Body of pancreas (tissue), 4 donors: Measurements from ENCODE around the gene SH3RF2. TPM values are rescaled to one million over a fixed set of nuclear protein-coding genes. Genes with fewer than 3 reads are reported as not detected.
A peak's percentile ranks its signal among the peaks of the same experiment; 100 is the strongest.

ENCODE experiments used
- ATAC-seq: fragments of 150-250 bp; one replicate; pipeline ENCODE4 v1.9.1; 2016
- DNase-seq, 4 donors: peaks; one replicate each; pipeline ENCODE4 v3.0.0-alpha.2; 2019
- H3K27ac ChIP-seq, 4 donors: fragments of 200-600 bp; sonication (generic); 1 replicate in 3 of 4; 2 replicates in 1 of 4; pipeline versions ENCODE4 v1.5.1 to v1.6.1; 2016 to 2019; ENCODE audit warnings: mild to moderate bottlenecking in 1 of 4, mixed read lengths in 1 of 4, moderate library complexity in 1 of 4
- H3K27me3 ChIP-seq, 2 donors: fragments of 200-600 bp; sonication (generic); one replicate each; pipeline ENCODE4 v1.6.0; 2016; ENCODE audit warnings: mild to moderate bottlenecking in 1 of 2
- H3K36me3 ChIP-seq, 2 donors: fragments of 200-600 bp; sonication (generic); replicated peaks in 1 of 2; 2 replicates each; pipeline ENCODE4 v1.5.1; 2016; ENCODE audit warnings: low read depth in 2 of 2; ENCODE audit not compliant: insufficient read depth in 1 of 2
- H3K4me1 ChIP-seq: fragments of 200-600 bp; sonication (generic); one replicate; pipeline ENCODE4 v1.6.0; 2016
- H3K4me3 ChIP-seq, 2 donors: fragments of 200-600 bp; sonication (generic); 1 replicate in 1 of 2; 2 replicates in 1 of 2; pipeline ENCODE4 v1.5.1; 2016 to 2019
- H3K9me3 ChIP-seq, 3 donors: fragments of 200-600 bp; sonication (generic); 1 replicate in 2 of 3; 2 replicates in 1 of 3; pipeline ENCODE4 v1.5.1; 2016
- POLR2A ChIP-seq, 3 donors: fragments of 450-650 bp; IDR thresholded peaks; one replicate each; pipeline ENCODE4 v1.6.1; 2016; ENCODE audit warnings: antibody characterized with exemption in 3 of 3, mild to moderate bottlenecking in 2 of 3
- WGBS, 2 donors: methylation state at CpG; one replicate each; pipeline ENCODE4 v1.1.5; 2017; 5-methylcytosine and 5-hydroxymethylcytosine counted together
- intact Hi-C: fragments of 100-400 bp; cut with DNase I; formaldehyde crosslinking; loops from one replicate; pipeline ENCODE4 v1.15.1; 2023
- total RNA-seq, 2 donors: library from RNA; depleted of rRNA; stranded (reverse); fragments of >200 nt; gene quantifications; one replicate each; pipeline ENCODE4 v1.1.0, GENCODE V29; 2016
- TF ChIP-seq, protein P1 (sequence below), 7 experiments: fragments of 450-650 bp in 4 of 7; fragments of 200-600 bp in 3 of 7; sonication (generic) in 3 of 7; IDR thresholded peaks; one replicate each; pipeline ENCODE4 v1.5.1; 2016 to 2019; ENCODE audit warnings: antibody characterized with exemption in 7 of 7

Gene SH3RF2
- total RNA-seq, 2 donors from 2014 or later = 14.8 to 25.7 TPM

DNA sequence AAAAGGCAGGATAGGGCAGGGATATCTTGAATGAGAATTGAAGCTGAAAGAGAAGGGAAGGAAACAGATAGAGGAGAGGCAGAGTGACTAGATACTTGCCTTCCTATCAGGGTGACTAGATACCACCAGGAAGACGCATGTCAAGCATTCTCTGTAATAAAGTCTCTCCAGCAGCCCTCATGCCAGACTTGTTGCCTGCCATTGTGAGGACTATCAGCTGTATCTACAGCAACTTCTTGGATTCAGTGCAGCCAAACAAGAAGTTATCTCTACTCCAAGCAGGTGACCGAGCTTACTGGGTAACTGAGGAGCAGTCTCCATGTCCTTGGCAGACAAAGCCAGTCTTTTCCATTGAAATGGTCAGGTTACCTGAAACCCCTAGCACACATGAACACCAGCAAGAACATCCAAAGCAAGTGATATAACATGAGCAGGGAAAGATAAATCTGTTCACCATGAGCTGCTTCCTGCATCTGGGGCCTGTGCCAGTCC is 9.3 kb downstream of the SH3RF2 start:
- Histone ChIP-seq H3K4me1 (peaks cover 87% of the 10 kb centered on the region), H3K36me3 (no peaks in the 10 kb centered on the region), H3K27me3 (no peaks in the 10 kb centered on the region), H3K27ac (peak overlapping the region; percentile 10 to 62 (median 32)), H3K4me3 (no peak overlapping the region), H3K9me3 (no peaks in the 10 kb centered on the region)
- DNase-seq (peak in 1 of 4 donors; percentile 27), ATAC-seq (no peak)
- TF ChIP-seq POLR2A (IDR thresholded peaks at IDR 0.05) = no peak
- TF ChIP-seq, protein P1, sequence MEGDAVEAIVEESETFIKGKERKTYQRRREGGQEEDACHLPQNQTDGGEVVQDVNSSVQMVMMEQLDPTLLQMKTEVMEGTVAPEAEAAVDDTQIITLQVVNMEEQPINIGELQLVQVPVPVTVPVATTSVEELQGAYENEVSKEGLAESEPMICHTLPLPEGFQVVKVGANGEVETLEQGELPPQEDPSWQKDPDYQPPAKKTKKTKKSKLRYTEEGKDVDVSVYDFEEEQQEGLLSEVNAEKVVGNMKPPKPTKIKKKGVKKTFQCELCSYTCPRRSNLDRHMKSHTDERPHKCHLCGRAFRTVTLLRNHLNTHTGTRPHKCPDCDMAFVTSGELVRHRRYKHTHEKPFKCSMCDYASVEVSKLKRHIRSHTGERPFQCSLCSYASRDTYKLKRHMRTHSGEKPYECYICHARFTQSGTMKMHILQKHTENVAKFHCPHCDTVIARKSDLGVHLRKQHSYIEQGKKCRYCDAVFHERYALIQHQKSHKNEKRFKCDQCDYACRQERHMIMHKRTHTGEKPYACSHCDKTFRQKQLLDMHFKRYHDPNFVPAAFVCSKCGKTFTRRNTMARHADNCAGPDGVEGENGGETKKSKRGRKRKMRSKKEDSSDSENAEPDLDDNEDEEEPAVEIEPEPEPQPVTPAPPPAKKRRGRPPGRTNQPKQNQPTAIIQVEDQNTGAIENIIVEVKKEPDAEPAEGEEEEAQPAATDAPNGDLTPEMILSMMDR (IDR thresholded peaks at IDR 0.05) = no peak
- intact Hi-C loops = no loop called here
- 57% methylated on average over 2 of the region's 2 CpGs for WGBS, 2 donors

DNA sequence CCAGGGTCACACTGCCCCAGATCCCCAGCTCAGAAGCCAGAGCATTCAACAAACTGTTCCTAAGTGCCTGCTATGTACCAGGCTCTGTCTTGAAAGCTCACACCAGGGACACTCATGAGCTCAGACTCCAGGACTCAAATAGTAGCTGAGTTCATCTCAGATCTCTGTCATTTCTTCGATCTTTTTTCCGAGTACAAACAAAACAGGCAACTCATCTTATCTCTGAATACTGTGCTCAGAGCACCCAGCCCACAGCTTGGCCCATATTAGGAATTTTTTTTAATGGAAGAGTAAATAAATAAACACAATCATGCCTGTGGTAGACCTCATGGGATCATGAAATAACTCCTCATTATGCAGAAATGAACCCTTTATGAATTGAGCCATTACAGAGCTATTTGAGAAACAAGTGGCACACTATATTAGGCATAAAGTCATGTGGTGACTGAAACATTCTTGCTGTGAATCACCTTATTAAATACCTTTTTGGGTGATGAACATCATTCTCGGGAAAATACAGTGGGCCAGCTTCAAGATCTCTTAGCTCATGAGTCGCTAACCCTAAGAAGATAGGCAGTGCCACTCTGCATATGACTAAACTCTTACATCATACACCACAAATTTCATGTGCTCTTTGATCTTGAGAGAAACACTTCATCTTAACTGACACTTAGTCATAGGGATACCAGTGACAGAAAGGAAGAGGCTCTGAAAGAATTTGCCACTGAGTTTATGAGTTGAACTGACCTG is 9.9 kb downstream of the SH3RF2 start:
- peaks cover 82% of the 10 kb centered on the region for H3K4me1 ChIP-seq
- ATAC-seq (no peak), DNase-seq (no peak)
- H3K27me3 ChIP-seq = no peaks in the 10 kb centered on the region
- no peak overlapping the region for H3K4me3 ChIP-seq
- H3K9me3 ChIP-seq = no peaks in the 10 kb centered on the region
- TF ChIP-seq POLR2A (IDR thresholded peaks at IDR 0.05) = no peak
- TF ChIP-seq, protein P1 (IDR thresholded peaks at IDR 0.05) = no peak
- peak overlapping the region; percentile 10 to 62 (median 32) for H3K27ac ChIP-seq
- 53 to 62% methylated on average over 4 of the region's 4 CpGs for WGBS, 2 donors
- intact Hi-C loops = no loop called here
- H3K36me3 ChIP-seq = no peaks in the 10 kb centered on the region

DNA sequence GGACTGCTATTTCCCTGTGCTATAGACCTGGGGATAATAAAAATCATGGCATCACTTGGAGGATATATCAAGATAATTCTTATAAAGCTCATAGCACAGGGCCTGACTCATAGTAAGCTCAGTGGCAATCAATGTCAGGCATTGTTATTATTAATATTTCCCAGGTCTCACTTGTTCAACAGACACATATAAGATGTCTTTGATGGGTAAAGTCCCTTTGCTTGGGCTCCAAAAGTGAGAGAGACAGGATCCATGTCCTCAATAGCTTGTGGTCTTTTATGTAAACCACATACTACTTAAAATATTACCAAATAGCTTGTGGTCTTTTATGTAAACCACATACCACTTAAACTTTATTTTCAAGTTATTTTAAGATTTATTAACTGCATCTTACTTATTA is 11.2 kb downstream of the SH3RF2 start:
- H3K27ac ChIP-seq = no peak overlapping the region
- intact Hi-C loops = no loop called here
- H3K4me1 ChIP-seq = peaks cover 69% of the 10 kb centered on the region
- no peak for TF ChIP-seq POLR2A (IDR thresholded peaks at IDR 0.05)
- TF ChIP-seq, protein P1 (IDR thresholded peaks at IDR 0.05) = no peak
- H3K27me3 ChIP-seq = no peaks in the 10 kb centered on the region
- no peaks in the 10 kb centered on the region for H3K9me3 ChIP-seq
- H3K36me3 ChIP-seq = no peaks in the 10 kb centered on the region
- H3K4me3 ChIP-seq = no peak overlapping the region
- no peak for ATAC-seq
- DNase-seq = no peak

DNA sequence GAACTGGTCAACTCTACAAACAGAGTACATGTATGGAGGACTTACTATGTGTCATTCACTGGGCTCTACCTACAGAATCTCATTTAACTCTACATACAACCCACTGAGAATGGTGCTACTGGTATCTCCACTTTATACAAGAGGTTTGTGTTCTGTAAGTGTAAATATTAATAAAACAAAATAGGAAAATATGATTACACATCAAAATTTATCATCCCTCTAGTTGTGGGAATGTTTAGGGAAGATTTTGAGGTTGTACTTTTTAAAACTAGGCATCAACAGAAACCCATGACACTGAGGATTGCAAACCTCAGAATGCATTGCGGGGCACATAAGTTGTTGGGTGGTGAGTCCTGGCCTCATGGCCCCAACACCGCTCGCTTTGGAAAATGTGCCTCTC is 11.7 kb downstream of the SH3RF2 start:
- no peaks in the 10 kb centered on the region for H3K9me3 ChIP-seq
- intact Hi-C loops = no loop called here
- H3K27ac ChIP-seq = peak overlapping the region in 2 of 4 donors; percentile 59 to 64
- DNase-seq (no peak), ATAC-seq (no peak)
- H3K4me1 ChIP-seq = peaks cover 67% of the 10 kb centered on the region
- 91 to 96% methylated on average over 3 of the region's 3 CpGs for WGBS, 2 donors
- H3K4me3 ChIP-seq = no peak overlapping the region
- no peaks in the 10 kb centered on the region for H3K36me3 ChIP-seq
- H3K27me3 ChIP-seq = no peaks in the 10 kb centered on the region
- no peak for TF ChIP-seq POLR2A (IDR thresholded peaks at IDR 0.05)
- TF ChIP-seq, protein P1 (IDR thresholded peaks at IDR 0.05) = no peak

DNA sequence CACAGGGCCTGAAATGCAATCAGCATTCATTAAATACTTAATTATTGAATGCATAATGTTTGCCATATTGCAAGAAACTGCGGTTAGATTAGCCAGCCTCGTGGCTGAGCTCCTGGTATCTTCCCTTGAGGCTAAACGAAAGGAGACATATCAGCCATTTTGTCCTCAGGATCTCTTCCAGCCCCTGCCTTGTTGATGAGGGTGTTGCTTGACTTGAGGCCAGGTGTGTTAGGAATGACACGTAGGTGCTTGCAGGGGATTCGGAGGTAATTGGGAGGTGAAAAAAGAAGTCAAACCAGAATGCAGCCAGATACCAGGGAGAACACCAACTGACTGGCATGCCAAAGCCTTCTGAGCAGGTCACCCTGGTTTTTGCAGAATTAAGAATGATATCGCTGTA is 12.5 kb downstream of the SH3RF2 start:
- ATAC-seq (peak; percentile 79), DNase-seq (peak; percentile 38 to 50 (median 42))
- no peaks in the 10 kb centered on the region for H3K27me3 ChIP-seq
- H3K27ac ChIP-seq = peak overlapping the region; percentile 52 to 64 (median 62)
- no peaks in the 10 kb centered on the region for H3K9me3 ChIP-seq
- H3K36me3 ChIP-seq = no peaks in the 10 kb centered on the region
- intact Hi-C loops = no loop called here
- peaks cover 64% of the 10 kb centered on the region for H3K4me1 ChIP-seq
- 36 to 37% methylated on average over 6 of the region's 6 CpGs for WGBS, 2 donors
- H3K4me3 ChIP-seq = no peak overlapping the region
- TF ChIP-seq POLR2A (IDR thresholded peaks at IDR 0.05) = peak in 1 of 3 donors; percentile 34
- TF ChIP-seq, protein P1 (IDR thresholded peaks at IDR 0.05) = no peak
